PFSK-1 (cell line): ENCODE data around the gene NEU3.

Experiments used
- POLR2AphosphoS5 ChIP-seq: IDR thresholded peaks from 2 replicates; pipeline ENCODE4 v1.6.1; 2012; ENCODE audit warnings: low read depth, mild to moderate bottlenecking, control low read depth, low read length, moderate library complexity
- SIN3A ChIP-seq: IDR thresholded peaks from 2 replicates; pipeline ENCODE4 v1.6.1; 2012; ENCODE audit warnings: mild to moderate bottlenecking, low read length, moderate library complexity, borderline replicate concordance; ENCODE audit not compliant: insufficient read depth
- TAF1 ChIP-seq: IDR thresholded peaks from 2 replicates; pipeline ENCODE4 v1.6.1; 2012; ENCODE audit warnings: low read length, control low read depth, borderline replicate concordance; ENCODE audit not compliant: insufficient read depth
- TF ChIP-seq, protein P1 (sequence below), 2 experiments: IDR thresholded peaks; 2 replicates each; pipeline versions ENCODE4 v1.6.1 to v1.8.0; 2011 to 2012; ENCODE audit warnings: low read depth in 2 of 2, low read length in 2 of 2, control low read depth in 1 of 2, inconsistent platforms in 1 of 2, mild to moderate bottlenecking in 1 of 2, moderate library complexity in 1 of 2; ENCODE audit not compliant: insufficient read depth in 1 of 2

DNA sequence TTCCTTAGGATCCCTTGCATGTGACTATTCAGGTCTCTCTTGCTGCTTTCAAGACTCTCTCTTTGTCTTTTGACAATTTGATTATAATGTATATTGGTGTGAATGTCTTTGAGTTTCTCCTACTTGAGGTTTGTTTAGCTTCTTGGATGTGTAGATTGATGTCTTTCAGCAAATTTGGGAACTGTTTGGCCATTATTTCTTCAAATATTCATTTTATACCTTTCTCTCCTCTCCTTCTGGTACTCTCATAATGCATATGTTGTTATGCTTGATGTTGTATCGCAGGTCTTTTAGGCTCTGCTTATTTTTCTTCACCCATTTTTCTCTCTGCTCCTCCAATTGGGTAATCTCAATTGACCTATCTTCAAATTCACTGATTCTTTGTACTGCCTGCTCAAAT, 63.7 kb downstream of the NEU3 start:
- TF ChIP-seq POLR2AphosphoS5 = no peak
- TF ChIP-seq, protein P1, sequence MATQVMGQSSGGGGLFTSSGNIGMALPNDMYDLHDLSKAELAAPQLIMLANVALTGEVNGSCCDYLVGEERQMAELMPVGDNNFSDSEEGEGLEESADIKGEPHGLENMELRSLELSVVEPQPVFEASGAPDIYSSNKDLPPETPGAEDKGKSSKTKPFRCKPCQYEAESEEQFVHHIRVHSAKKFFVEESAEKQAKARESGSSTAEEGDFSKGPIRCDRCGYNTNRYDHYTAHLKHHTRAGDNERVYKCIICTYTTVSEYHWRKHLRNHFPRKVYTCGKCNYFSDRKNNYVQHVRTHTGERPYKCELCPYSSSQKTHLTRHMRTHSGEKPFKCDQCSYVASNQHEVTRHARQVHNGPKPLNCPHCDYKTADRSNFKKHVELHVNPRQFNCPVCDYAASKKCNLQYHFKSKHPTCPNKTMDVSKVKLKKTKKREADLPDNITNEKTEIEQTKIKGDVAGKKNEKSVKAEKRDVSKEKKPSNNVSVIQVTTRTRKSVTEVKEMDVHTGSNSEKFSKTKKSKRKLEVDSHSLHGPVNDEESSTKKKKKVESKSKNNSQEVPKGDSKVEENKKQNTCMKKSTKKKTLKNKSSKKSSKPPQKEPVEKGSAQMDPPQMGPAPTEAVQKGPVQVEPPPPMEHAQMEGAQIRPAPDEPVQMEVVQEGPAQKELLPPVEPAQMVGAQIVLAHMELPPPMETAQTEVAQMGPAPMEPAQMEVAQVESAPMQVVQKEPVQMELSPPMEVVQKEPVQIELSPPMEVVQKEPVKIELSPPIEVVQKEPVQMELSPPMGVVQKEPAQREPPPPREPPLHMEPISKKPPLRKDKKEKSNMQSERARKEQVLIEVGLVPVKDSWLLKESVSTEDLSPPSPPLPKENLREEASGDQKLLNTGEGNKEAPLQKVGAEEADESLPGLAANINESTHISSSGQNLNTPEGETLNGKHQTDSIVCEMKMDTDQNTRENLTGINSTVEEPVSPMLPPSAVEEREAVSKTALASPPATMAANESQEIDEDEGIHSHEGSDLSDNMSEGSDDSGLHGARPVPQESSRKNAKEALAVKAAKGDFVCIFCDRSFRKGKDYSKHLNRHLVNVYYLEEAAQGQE (IDR thresholded peaks at IDR 0.05; ENCODE audit: insufficient read depth in 1 of 2, low read depth in 2 of 2, low read length in 2 of 2) = no peak
- TF ChIP-seq TAF1 = no peak
- TF ChIP-seq SIN3A = no peak
